Suprapubic skin (tissue), 4 donors: Measurements from ENCODE around the gene PLOD2.

ENCODE experiments used
- POLR2A ChIP-seq, 2 donors: fragments of 450-650 bp; IDR thresholded peaks; one replicate each; pipeline ENCODE4 v1.6.1; 2017; ENCODE audit warnings: antibody characterized with exemption in 2 of 2, mild to moderate bottlenecking in 2 of 2, moderate library complexity in 2 of 2
- POLR2AphosphoS5 ChIP-seq, 3 donors: sonication (generic); formaldehyde crosslinking; IDR thresholded peaks; one replicate each; pipeline ENCODE4 v1.6.1; 2017; ENCODE audit warnings: antibody characterized with exemption in 3 of 3
- TF ChIP-seq, protein P1 (sequence below), 2 donors: fragments of 200-600 bp in 1 of 2; fragments of 450-650 bp in 1 of 2; sonication (generic) in 1 of 2; IDR thresholded peaks; one replicate each; pipeline ENCODE4 v1.5.1; 2016 to 2019; ENCODE audit warnings: antibody characterized with exemption in 2 of 2, mild to moderate bottlenecking in 1 of 2, moderate library complexity in 1 of 2

DNA sequence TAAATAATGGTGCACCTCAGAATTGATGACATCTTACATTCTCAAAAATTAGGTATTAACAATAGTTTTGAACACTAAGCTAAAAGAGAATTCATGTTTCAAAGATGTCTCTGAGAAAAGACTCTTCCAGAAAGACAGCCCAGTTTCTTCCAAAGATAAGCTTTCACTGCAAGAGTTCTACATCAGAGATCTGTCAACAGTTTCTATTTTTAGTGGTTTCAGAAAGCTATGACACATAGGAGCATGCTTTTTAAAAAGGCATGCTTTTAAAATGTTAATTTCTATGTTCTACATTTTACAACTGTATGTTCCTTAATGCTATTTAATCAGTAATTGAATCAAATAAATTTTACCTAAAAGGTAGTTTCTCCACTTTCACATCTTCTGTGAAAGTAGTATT lies 88.2 kb downstream of the PLOD2 start:
- TF ChIP-seq, protein P1, sequence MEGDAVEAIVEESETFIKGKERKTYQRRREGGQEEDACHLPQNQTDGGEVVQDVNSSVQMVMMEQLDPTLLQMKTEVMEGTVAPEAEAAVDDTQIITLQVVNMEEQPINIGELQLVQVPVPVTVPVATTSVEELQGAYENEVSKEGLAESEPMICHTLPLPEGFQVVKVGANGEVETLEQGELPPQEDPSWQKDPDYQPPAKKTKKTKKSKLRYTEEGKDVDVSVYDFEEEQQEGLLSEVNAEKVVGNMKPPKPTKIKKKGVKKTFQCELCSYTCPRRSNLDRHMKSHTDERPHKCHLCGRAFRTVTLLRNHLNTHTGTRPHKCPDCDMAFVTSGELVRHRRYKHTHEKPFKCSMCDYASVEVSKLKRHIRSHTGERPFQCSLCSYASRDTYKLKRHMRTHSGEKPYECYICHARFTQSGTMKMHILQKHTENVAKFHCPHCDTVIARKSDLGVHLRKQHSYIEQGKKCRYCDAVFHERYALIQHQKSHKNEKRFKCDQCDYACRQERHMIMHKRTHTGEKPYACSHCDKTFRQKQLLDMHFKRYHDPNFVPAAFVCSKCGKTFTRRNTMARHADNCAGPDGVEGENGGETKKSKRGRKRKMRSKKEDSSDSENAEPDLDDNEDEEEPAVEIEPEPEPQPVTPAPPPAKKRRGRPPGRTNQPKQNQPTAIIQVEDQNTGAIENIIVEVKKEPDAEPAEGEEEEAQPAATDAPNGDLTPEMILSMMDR (IDR thresholded peaks at IDR 0.05) = no peak
- TF ChIP-seq POLR2AphosphoS5 (IDR thresholded peaks at IDR 0.05) = no peak
- TF ChIP-seq POLR2A (IDR thresholded peaks at IDR 0.05) = no peak
